ENCODE measurements around the gene ANAPC2. TPM values are rescaled to one million over a fixed set of nuclear protein-coding genes. Genes with fewer than 3 reads are reported as not detected.

ANAPC2 gene
- total RNA-seq, 2 experiments from 2014 or later: 144 to 149 TPM

DNA sequence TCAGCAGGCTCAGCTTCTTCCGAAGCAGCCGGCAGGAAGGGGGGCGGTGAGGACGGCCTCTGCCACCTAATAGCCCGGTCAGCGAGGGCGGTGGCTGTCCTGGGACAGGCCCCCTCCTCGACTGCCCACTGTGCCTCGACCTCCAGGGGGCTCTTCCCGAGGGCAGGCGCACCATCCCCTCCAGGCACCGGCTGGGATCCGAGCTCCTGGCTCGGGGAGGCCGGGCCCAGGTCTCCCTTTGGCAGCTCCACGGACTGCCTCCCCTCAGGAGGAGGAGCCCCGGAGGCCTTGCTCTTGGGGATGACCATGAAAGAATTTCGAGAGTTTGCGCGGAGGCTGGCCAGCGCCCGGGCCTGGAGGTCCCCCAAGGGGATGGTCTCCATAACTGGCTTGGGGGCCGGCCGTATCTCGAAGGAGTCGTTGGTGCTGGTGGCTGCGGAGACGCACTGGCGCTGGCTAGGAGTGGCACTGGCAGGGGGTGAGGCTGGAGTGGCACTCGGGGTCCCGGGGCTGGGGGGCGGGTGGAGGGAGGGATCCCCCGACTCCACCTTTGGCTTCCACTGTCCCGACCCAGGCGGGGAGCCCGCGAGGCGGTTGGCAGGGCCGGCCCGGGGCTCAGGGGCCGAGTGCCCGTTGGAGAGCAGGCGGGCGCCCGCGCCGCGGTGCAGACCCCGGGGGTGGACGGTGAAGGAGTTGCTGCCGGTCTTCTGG, 11.2 kb upstream of the ANAPC2 start:
- intact Hi-C loops (cut with DNase I, micrococcal nuclease): loop anchor here in 1 of 2 experiments (2.0 kb wide), 1 partner anchor 23 kb away; the partner anchor contains the start of gene RNF208
- no peak overlapping the region for H3K27ac ChIP-seq (ENCODE audit: low read depth in 1 of 2, low read length in 2 of 2)
- H3K9me3 ChIP-seq (ENCODE audit: control insufficient read depth in 1 of 2, insufficient read depth in 1 of 2, low read length in 2 of 2): peaks cover 0 to 6% of the 10 kb centered on the region in 2 experiments

DNA sequence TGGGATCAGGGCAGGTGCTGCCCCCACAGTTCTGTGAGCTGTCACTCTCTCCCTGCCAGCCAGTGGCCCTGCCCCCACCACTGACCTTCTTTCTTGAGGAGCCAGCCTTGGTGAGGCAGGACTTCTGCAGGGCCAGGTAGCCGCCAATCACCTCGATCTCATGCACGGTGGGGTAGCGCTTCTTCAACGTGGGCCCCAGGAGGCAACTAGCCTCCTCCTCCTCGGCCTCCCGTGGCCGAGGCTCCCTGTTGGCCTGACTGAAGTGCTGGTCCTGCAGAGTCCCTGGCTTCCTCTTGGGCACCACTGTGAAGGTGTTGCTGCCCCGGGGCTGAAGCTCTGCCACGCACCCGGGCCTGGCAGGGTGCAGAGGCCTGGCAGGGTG, 10.5 kb upstream of the ANAPC2 start:
- no peaks in the 10 kb centered on the region for H3K9me3 Mint-ChIP-seq
- H3K27me3 Mint-ChIP-seq: no peaks in the 10 kb centered on the region
- H3K4me3 Mint-ChIP-seq: peak overlapping the region; percentile 51
- ATAC-seq (ENCODE audit: poor library complexity) (no peak), DNase-seq (no peak)
- no peak overlapping the region for H3K4me3 ChIP-seq (ENCODE audit: low read length)
- no peaks in the 10 kb centered on the region for H3K36me3 ChIP-seq (ENCODE audit: insufficient read depth, low read length)
- intact Hi-C loops (cut with DNase I, micrococcal nuclease): loop anchor here in 1 of 2 experiments (1.0 kb wide), 1 partner anchor 10 kb away; no protein-coding TSS in a partner anchor
- TF ChIP-seq, protein P1, sequence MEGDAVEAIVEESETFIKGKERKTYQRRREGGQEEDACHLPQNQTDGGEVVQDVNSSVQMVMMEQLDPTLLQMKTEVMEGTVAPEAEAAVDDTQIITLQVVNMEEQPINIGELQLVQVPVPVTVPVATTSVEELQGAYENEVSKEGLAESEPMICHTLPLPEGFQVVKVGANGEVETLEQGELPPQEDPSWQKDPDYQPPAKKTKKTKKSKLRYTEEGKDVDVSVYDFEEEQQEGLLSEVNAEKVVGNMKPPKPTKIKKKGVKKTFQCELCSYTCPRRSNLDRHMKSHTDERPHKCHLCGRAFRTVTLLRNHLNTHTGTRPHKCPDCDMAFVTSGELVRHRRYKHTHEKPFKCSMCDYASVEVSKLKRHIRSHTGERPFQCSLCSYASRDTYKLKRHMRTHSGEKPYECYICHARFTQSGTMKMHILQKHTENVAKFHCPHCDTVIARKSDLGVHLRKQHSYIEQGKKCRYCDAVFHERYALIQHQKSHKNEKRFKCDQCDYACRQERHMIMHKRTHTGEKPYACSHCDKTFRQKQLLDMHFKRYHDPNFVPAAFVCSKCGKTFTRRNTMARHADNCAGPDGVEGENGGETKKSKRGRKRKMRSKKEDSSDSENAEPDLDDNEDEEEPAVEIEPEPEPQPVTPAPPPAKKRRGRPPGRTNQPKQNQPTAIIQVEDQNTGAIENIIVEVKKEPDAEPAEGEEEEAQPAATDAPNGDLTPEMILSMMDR (IDR thresholded peaks at IDR 0.05): no peak
- no peak overlapping the region for H3K27ac Mint-ChIP-seq
- peaks cover 0 to 6% of the 10 kb centered on the region in 2 experiments for H3K9me3 ChIP-seq (ENCODE audit: control insufficient read depth in 1 of 2, insufficient read depth in 1 of 2, low read length in 2 of 2)
- peaks cover 35% of the 10 kb centered on the region for H3K4me1 ChIP-seq (ENCODE audit: insufficient read depth, low read length)
- no peaks in the 10 kb centered on the region for H3K36me3 Mint-ChIP-seq (ENCODE audit: low read depth)
- ChIA-PET CTCF (no interaction called here), POLR2A (interaction anchor here (1.1 kb wide), 1 partner anchor 10 kb away, joined by 5 read pairs; the partner anchor contains the start of genes ANAPC2 and SSNA1)
- H3K27me3 ChIP-seq (ENCODE audit: control insufficient read depth in 1 of 2, insufficient read depth in 2 of 2, low read length in 2 of 2): no peaks in the 10 kb centered on the region
- peaks cover 10% of the 10 kb centered on the region for H3K4me1 Mint-ChIP-seq (ENCODE audit: low read depth)
- H3K27ac ChIP-seq (ENCODE audit: low read depth in 1 of 2, low read length in 2 of 2): no peak overlapping the region

More for the DNA sequence above, 11.2 kb upstream of the ANAPC2 start:
- ATAC-seq (ENCODE audit: poor library complexity) (no peak), DNase-seq (no peak)
- Histone ChIP-seq H3K36me3 (ENCODE audit: insufficient read depth, low read length) (peaks cover 2% of the 10 kb centered on the region), H3K27me3 (ENCODE audit: control insufficient read depth in 1 of 2, insufficient read depth in 2 of 2, low read length in 2 of 2) (no peaks in the 10 kb centered on the region), H3K4me3 (ENCODE audit: low read length) (no peak overlapping the region), H3K4me1 (ENCODE audit: insufficient read depth, low read length) (peaks cover 42% of the 10 kb centered on the region)
- CTCF ChIA-PET: no interaction called here
- no peaks in the 10 kb centered on the region for H3K36me3 Mint-ChIP-seq (ENCODE audit: low read depth)
- H3K4me1 Mint-ChIP-seq (ENCODE audit: low read depth): peaks cover 17% of the 10 kb centered on the region
- no peaks in the 10 kb centered on the region for H3K27me3 Mint-ChIP-seq
- no peak overlapping the region for H3K27ac Mint-ChIP-seq
- POLR2A ChIA-PET: interaction anchor here (1.1 to 1.7 kb wide), 2 partner anchors 11 kb away, joined by 5 to 39 read pairs; partner anchors contain the start of genes ANAPC2 and SSNA1
- H3K9me3 Mint-ChIP-seq: no peaks in the 10 kb centered on the region
- H3K4me3 Mint-ChIP-seq: peak overlapping the region; percentile 86
- TF ChIP-seq, protein P1 (IDR thresholded peaks at IDR 0.05): no peak

DNA sequence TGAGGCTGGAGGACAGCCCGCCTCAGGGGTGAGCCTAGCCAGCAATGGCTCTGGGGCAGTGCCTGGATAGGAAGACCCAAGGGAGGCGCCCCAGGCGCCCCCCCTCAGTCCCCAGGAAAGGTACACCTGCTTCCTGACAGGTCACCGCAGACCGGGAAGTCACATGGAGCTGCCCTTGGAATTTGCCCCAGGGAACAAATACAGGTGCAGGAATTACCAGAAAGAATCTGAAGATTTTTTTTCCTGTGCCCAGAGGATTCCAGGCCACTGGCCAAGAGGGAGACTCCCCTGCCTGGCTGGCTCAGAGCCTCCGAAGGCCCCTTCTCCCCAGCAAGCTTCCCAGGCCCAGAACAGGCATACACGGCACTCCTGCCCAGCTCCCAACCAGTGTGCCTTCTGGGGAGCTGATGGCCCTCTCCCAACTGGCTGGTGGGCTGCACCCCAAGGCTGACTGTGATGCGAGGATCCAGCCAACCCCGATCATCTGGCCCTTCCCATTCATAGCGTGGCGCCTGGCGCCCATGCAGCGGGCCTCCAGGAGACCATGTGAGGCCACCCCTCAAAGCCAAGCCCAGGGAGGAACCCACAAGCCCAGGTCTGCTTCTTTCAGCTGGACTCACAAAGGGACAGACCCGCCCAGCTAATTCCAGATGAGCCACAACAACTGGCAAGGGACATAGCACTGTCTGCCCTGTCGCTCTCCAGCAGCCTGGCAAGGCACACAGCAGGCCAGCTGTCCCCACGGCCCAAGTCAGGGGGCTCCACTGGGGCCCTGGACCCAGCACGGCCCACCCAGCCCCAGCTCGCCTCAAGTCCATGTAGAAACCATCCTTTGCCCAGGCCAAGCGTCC, 9.9 kb upstream of the ANAPC2 start:
- Histone ChIP-seq H3K9me3 (ENCODE audit: control insufficient read depth in 1 of 2, insufficient read depth in 1 of 2, low read length in 2 of 2) (peaks cover 0 to 6% of the 10 kb centered on the region in 2 experiments), H3K36me3 (ENCODE audit: insufficient read depth, low read length) (no peaks in the 10 kb centered on the region), H3K4me1 (ENCODE audit: insufficient read depth, low read length) (peaks cover 29% of the 10 kb centered on the region), H3K27me3 (ENCODE audit: control insufficient read depth in 1 of 2, insufficient read depth in 2 of 2, low read length in 2 of 2) (no peaks in the 10 kb centered on the region), H3K27ac (ENCODE audit: low read depth in 1 of 2, low read length in 2 of 2) (no peak overlapping the region), H3K4me3 (ENCODE audit: low read length) (no peak overlapping the region)
- Mint-ChIP-seq H3K36me3 (ENCODE audit: low read depth) (no peaks in the 10 kb centered on the region), H3K4me3 (peak overlapping the region; percentile 51), H3K27ac (no peak overlapping the region), H3K9me3 (no peaks in the 10 kb centered on the region), H3K27me3 (no peaks in the 10 kb centered on the region), H3K4me1 (ENCODE audit: low read depth) (peaks cover 10% of the 10 kb centered on the region)
- ChIA-PET CTCF (interaction anchor here (0.6 kb wide), 1 partner anchor 41 kb away, joined by 3 read pairs; no protein-coding TSS in a partner anchor), POLR2A (interaction anchor here (0.8 to 1.1 kb wide), 2 partner anchors 9 to 25 kb away, joined by 4 to 5 read pairs; partner anchors contain the start of genes ANAPC2 and SSNA1)
- TF ChIP-seq, protein P1 (IDR thresholded peaks at IDR 0.05): no peak
- DNase-seq: no peak
- ATAC-seq (ENCODE audit: poor library complexity): no peak
- intact Hi-C loops (cut with DNase I, micrococcal nuclease): loop anchor here in 1 of 2 experiments (1.0 kb wide), 1 partner anchor 9 kb away; no protein-coding TSS in a partner anchor

Measured in CD4-positive, alpha-beta T cell (primary cell).